ENCODE data around the gene FCGR2B. TPM values are rescaled to one million over a fixed set of nuclear protein-coding genes. Genes with fewer than 3 reads are reported as not detected.

Gene FCGR2B
- total RNA-seq, 1 donor from 2014 or later, result 1.6 TPM

Small RNA genes within 50 kb of the gene (small RNA-seq; reads per million reads assigned to genes)
- not detected for gene RF00019 (ENCODE audit: low replicate concordance)

Other genes with a start within 250 kb of the FCGR2B start
- 14.8 TPM for gene FCGR2A, start 157.7 kb upstream of the FCGR2B start, total RNA-seq
- gene HSPA6, start 138.6 kb upstream of the FCGR2B start, total RNA-seq, result 10.2 TPM
- 3.4 TPM for gene FCGR3A, start 113.3 kb upstream of the FCGR2B start, total RNA-seq
- gene FCGR3B, start 32.0 kb upstream of the FCGR2B start, total RNA-seq, result 1.4 TPM
- 1.4 TPM for gene FCRLA, start 44.1 kb downstream of the FCGR2B start, total RNA-seq
- gene FCRLB, start 58.4 kb downstream of the FCGR2B start, total RNA-seq, result 1.0 TPM
- gene DUSP12, start 86.6 kb downstream of the FCGR2B start, total RNA-seq, result 55.5 TPM
- 26.7 TPM for gene ATF6, start 103.2 kb downstream of the FCGR2B start, total RNA-seq